Measurements from ENCODE around the gene VSTM1.
"Not testable (repeated sequence)": the region's sequence is repeated elsewhere in the genome, so short reads cannot be mapped to it uniquely, and the experiment has no call there.

Gene VSTM1, protein sequence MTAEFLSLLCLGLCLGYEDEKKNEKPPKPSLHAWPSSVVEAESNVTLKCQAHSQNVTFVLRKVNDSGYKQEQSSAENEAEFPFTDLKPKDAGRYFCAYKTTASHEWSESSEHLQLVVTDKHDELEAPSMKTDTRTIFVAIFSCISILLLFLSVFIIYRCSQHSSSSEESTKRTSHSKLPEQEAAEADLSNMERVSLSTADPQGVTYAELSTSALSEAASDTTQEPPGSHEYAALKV

DNA sequence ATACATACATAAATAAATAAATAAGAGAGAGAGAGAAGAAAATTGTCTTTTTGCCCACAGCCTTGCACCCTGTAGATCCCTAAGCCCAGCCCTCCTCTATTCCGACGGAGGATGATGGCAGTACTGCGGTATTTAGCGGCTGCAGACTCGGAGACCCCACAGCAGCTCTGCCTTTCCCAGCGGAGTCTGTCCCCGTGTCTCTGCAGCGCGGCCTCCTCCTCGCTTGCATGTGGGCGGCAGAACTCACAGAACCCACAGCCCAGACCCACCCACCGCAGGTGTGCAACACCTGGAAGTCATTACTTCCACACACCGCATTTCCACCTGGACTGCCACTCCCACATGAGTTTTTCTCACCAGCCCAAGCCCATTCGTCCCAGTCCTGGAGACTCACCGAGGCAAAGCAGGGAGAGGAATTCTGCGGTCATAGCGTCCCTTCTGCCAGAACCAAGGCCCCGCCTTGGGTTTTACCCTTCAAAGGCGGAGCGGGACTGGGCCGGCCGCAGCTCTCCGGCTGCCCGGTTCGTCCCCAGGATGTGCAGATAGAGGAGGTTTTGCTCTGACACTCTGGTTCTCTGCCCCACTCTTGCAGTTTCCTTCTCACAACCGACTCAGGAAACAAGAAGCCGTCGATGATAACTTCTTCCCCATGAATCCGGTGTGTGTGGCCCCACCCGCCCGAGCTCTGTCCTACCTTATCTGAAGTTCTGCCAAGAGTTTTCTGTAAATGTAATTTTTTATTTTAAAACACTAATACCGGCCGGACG is at the start of gene VSTM1:
Gene VSTM1, minus strand, starts transcription at position 548 of the 767 bp plus-strand sequence. Its CDS starts 120 bp downstream, at position 428.
- no peak for DNase-seq

DNA sequence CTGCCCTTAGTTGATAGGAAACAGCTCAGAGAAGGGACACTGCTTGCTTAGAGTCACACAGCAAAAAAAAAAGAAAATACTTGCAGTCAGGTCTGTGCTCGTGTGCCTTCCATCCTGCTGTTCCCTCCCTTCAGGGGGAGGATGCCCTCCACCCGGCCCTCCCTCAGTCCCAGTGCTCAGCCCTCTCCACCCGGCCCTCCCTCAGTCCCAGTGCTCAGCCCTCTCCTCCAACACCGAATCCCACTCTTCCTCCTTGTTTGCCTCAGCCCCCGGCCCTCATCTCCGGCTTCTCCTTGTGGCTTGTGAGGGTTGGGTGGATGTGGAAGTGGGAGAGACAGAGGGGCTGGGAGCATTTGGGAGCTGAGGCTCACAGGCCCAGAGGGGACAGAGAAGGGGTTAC is 46.0 kb upstream of the VSTM1 start:
- DNase-seq = no peak

DNA sequence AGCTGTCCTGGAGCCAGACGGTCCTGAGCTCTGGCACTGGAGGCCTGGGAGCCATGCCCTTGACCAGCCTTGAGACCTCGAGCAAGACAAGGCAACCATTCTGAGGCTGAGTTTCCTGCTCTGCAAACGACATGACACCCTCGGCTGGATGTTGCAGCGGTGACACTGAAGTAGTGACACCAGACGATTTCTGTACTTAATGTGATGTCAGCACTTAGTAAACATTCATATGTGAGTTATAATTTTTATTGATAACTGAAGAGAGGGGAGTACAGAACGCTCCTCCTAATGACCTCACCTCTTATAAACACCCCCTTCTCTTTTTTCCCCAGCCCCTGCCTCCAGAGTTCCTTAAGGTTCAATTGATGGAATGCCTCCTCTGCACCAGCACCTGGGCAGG is 44.8 kb upstream of the VSTM1 start:
- no peak for DNase-seq

DNA sequence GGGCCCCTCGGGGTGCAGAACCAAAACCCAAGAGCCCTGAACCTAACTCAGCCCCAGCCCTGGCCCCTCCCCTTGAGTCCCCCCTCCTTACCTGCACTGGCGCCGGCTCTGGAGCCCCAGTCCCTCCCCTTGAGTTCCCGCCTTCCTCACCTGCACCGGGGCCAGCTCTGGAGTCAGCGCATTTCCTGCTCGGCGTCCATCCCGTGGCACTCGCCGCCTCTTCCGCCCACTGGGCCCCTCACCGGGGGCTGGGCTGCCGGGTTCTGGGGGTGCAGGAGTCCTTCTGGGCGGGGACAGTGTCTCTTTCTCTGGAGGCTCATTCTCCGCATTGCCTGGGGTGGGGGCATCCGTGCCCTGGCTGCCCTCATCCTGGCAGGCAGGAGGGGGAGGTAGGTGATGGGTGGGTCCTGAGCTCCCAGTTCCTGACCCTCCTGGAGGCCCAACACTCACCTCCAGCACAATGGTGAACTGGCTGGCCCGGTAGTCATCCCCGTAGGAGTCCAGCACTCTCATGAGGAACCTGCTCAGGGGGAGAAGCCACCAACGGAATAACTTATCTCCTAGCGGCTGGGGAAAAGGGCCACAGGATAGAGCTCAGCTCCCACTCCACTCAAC is 44.3 kb upstream of the VSTM1 start:
- DNase-seq = no peak

DNA sequence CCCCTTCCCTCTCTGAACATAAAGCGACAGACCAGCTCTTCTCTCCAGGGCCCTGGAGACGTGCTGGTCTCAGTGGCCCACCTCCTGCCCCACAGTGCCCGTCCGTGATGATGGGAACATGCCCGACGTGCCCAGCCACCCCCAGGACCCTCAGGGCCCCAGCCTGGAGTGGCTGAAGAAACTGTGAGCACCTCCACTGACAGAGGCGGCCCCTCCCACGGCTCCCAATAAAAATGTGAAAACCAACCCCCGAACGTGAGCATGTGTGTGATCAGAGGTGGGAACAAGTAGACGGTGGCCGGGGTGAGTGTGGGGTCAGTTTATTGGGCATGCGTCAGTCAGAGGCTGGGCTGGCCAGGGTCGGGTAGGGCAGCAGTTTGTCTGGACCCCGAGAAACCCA is 43.0 kb upstream of the VSTM1 start:
- DNase-seq = no peak

DNA sequence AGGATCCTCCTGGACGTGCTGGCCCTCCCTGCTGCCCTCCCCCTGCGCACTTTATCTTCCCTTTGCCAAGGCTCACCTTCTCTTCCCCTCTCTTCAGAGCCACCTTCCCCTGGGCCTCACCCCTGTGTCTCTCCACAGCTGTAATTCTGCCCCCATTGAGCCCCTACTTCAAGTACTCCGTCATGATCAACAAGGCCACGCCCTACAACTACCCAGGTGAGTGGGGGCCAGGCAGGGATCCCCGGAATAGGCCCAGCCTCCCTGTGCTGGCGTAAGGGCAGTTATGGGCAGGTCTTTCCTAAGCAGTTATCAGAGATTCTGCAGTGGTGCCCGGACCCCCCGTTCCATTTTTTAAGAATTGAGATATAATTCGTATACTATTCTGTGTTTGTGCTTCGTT is 42.1 kb upstream of the VSTM1 start:
- no peak for DNase-seq

DNA sequence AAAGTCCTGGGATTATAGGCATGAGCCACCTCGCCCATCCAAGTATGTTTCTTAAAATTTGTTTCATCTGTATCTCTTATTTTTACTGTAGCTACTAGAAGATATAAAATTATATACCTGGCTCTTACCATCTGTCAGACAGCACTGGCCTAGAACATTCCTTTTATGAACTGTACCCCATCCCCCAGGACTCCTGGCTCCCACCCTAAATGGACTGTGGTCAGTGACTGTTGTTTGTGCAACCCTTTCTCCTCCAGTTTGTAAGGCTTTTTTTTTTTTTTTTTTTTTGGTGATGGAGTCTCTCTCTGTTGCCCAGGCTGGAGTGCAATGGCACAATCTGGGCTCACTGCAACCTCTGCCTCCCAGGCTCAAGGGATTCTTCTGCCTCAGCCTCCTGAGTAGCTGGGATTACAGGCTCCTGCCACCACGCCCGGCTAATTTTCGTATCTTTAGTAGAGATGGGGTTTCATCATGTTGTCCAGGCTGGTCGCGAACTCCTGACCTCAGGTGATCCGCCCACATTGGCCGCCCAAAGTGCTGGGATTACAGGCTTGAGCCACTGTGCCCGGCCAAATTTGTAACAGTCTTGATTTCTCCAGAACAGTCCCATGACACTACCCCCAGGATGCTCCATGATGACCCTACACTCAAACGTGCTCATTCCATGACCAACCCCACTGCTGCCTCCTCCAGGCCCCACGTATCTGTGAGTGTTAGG is 41.5 kb upstream of the VSTM1 start:
- no peak for DNase-seq

DNA sequence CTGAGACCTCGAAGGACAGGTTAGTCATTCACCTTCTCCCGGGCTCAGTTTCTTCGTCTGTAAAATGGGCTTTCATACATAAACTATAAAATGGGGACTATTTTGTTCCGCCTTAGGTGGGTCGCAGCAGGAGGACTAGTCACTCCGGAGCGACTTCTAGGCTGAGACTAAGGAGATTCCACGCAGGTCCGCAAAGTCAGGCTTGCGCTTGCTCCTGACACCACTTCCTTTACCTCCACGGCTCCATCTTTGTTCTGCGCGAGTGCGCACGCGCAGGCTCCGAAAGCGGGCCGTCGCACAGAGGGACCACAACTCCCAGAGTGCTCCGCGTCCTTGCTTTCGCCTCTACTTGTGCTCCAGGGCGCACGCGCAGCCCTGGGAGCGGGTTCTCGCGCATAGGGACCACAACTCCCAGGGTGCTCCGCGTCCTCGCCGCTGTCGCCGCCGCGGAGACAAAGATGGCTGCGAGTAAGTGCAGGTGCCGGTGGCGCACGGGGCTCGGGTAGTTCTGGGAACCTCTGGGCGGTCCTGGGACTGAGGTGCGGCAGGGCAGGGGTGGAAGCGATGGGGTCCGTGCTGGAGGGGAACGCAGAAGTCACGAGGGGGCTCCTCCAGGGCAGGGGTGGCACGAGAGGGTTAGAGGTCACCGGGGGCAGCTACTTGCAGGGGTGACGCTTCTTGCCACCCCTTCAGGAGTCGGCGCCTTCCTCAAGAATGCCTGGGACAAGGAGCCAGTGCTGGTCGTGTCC is 38.9 kb upstream of the VSTM1 start, which contains the start of gene NDUFA3:
Gene NDUFA3, plus strand, starts transcription at position 435 of the 749 bp plus-strand sequence. Its CDS starts 24 bp downstream, at position 459.
- DNase-seq = peak; percentile 97

DNA sequence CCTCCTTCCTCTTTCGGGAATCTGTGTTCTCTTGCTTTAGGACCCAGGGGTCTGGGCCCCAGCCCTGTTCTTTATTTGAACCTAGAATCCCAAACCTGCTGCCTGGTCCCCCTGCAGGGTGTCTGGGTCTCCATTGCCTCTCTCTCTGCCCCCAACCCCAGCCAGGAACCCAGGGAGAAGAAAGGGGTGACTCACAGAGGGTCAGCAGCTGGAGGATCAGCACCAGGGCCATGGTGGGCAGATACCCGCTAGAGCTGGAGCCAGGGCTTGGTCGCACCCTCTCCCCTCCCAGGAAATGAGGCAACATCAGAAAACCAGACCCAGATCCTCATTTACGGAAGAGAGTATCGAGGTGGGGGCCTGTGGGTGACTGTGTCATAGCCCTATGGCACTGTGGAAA is 36.9 kb upstream of the VSTM1 start, which contains the start of gene OSCAR:
Gene OSCAR, minus strand, starts transcription at position 243 of the 400 bp plus-strand sequence. Its CDS starts 11 bp downstream, at position 232.
- DNase-seq = no peak

DNA sequence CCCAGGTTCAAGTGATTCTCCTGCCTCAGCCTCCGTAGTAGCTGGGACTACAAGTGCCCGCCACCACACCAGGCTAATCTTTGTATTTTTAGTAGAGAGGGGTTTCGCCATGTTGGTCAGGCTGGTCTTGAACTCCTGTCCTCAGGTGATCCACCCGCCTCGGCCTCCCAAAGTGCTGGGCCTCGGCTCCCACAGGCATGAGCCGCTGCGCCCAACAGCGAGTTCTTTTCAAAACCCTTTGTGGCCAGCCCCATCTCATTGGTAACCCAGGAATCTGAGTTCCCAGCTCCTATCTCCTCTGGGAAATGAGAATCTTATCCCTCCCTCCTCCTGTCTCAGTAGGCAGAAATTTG is 36.2 kb upstream of the VSTM1 start:
- not testable (repeated sequence) for DNase-seq

DNA sequence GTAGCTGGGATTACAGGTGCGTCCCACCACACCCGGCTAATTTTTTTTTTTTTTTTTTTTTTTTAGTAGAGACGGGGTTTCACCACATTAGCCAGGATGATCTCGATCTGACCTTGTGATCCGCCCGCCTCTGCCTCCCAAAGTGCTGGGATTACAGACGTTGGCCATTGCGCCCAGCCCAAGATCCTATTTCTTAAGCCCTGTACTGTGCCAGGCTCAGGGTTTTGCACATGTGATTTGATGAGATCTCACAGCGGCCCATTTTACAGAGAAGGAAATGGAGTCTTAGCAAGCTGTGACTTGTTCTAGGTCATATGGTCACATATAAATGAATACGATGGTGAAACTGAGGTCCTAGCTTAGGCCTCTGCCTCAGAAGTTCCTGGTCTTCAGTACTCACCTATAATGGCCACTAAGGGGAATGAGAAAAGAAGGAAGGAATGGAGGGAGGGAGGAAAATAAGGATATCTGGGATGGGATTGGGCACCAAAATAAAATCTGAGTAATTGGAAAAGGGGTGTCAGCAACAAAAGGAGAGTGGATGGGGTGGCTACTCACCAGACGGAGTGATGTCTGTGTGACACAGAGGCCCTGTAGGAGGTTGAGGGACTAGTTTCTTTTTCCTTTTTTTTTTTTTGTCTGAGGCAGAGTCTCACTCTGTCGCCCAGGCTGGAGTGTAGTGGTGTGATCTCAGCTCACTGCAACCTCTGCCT is 35.6 kb upstream of the VSTM1 start:
- DNase-seq = no peak

DNA sequence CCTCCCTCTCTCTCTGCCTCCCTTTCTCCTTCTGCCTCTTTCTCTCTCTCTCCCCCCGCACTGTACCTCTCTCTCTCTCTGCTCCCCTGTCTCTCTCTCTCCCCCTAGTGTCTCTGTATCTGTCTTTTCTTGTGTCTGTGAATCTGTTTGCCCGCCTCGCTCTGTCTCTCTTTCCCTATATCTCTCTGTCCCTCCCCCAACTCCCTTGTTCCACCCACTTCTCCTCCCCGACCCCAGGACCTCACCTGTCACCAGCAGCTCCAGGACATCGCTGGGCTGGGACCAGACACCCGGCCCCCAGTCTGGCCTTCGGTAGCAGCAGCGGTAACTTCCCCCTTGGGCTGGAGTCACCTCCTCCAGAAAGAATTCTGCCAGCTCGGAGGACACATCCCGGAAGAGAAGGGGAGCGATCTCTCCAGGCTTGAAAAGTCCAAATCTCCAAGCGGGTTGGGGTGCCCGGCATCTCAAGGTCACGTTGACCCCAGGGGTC is 33.0 kb upstream of the VSTM1 start:
- no peak for DNase-seq

DNA sequence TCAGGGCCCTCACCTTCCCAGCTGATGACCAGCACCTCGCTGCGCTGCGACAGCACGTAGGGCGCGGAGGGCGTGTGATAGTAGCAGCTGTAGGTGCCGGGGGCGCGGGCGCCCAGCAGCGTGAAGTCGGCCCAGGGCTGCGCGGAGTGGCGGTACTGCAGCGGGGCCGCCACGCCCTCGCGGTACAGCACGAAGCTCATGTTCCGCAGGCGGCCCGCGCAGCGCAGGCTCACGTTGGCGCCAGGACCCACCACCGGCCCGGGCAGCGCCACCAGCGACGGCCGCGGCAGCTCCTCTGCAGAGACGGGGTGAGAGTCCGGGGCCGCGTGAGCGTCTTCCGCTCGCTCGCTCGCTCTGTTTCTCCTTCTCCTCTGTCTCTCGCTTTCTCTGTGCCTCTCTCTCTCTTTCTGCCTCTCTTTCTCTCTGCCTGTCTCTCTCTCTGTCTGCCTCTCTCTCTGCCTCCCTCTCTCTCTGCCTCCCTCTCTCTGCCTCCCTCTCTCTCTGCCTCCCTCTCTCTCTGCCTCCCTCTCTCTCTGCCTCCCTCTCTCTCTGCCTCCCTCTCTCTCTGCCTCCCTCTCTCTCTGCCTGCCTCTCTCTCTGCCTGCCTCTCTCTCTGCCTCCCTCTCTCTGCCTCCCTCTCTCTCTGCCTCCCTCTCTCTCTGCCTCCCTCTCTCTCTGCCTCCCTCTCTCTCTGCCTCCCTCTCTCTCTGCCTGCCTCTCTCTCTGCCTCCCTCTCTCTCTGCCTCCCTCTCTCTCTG is 32.3 kb upstream of the VSTM1 start:
- not testable (repeated sequence) for DNase-seq

DNA sequence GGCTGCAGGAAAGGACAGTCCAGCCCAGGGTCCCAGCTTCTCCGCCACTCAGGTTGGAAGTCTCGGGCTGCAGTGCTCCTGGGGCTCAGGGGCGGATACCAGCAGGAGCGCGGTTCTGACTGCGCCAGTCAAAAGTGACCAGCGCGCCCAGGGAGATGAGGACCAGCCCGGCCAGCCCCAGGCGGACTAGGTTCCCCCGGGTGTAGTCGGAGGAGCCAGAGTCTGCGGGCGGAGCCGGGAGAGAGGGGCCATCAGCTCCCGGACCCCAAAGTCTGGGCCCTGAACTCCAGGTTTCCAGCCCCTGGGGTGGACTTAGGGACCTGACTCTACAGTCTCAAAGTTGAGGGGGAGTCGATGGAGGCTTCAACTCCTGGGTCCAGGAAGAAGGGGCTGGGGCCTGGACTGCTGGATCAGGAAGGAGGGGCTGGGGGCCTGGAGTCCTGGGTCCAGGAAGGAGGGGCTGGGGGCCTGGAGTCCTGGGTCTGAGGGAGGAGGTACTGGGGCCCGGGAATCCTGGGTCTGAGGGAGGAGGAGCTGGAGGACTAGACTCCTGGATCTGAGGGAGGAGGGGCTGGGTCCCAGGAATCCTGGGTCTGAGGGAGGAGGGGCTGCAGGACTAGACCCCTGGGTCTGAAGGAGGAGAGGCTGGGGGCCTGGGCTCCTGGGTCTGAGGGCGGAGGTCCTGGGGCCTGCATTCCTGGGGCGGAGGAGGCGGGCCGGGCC is 31.6 kb upstream of the VSTM1 start:
- no peak for DNase-seq

DNA sequence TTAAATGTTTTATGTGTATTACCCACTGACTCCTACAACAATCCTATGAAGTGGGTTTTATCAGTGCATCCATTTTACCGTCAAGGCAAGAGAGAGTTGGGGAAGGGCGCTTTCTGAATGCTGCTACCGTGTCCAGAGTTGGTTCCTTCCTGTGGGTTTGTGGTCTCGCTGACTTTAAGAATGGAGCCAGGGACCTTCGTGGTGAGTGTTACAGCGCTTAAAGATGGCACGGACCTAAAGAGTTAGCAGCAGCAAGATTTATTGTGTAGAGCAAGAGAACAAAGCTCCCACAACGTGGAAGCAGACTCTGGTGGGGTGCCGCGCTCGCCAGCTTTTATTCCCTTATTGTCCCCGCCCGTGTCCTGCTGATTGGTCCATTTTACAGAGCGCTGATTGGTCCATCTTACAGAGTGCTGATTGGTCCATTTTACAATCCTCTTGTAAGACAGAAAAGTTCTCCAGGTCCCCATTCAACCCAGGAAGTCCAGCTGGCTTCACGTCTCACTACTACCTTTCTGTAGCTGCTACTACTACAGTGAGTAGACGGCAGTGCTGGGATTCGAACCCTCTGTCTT is 30.8 kb upstream of the VSTM1 start:
- no peak for DNase-seq

DNA sequence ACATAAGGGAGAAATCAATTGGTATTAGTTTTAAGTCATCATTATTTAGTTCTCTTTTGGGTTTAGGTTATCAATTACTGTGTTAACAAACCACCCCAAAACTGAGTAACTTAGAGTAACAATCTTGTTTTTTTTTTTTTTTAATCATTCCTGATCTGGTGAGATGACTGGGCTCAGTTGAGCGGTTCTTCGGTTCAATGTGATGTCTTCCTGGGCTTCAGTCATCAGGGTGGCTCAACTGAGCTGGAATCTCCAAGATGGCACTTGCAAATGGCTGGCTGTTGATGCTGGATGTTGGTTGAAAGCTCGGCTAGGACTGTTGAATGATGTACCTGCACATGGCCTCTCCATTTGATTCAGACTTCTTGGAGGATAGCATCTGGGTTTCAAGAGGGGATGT is 20.7 kb upstream of the VSTM1 start:
- no peak for DNase-seq

DNA sequence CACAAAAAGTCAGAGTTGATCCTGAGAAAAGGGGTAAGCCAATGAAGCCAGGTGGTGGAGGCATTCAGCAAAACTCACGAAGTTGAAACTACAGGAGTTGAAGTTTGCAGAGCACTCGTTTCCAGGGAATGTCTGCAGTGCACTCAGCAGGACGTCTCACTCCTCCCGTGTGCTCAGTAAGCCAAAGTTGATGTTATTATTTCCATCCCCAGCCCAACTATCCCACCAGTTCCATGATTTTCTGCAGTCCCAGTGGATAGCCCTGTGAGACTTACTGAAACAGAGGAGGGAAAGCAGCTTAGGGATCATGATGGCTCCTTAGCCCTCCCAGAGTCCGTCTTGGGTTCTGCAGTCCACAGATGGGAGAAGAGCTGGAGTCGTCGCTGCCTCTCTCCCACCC is 17.3 kb upstream of the VSTM1 start, which contains the start of gene TARM1:
Gene TARM1, minus strand, starts transcription at position 334 of the 400 bp plus-strand sequence. Its CDS starts 25 bp downstream, at position 309.
- no peak for DNase-seq

DNA sequence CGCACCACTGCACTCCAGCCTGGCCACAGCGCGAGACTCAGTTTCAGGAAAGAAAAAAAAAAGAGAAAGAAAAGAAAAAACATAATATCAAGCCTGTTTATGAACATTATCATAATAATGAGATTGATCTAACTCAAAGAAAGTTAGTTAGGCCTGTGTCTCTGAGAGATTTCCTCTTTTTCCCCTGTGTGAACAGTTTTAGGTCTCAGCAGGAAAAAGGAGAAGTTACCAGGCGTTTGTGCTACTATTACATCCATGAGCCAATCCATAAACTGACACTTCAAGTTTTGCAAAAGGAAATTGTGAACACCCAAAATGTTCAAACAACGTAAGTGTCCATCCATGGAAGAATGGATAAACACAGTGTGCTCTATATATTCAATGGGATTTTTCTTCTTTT is 13.6 kb upstream of the VSTM1 start:
- no peak for DNase-seq

DNA sequence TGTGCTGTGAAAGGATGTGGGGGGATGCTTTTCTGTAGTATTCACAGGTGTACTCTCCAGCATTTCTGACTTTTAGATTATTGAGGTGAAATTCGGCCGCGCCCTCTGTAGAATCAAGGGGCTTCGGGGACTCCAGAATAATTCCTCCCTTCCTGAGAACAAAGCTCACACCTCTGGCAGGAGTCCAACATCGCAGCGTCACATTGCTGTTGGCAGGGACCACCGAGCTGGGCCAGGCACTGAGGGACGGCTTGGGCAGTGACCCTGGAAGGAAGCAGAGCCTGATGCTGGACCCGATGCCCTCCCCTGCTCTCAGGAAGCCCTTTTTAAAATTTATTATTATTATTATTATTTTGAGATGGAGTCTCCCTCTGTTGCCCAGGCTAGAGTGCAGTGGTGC is 11.2 kb upstream of the VSTM1 start:
- no peak for DNase-seq

DNA sequence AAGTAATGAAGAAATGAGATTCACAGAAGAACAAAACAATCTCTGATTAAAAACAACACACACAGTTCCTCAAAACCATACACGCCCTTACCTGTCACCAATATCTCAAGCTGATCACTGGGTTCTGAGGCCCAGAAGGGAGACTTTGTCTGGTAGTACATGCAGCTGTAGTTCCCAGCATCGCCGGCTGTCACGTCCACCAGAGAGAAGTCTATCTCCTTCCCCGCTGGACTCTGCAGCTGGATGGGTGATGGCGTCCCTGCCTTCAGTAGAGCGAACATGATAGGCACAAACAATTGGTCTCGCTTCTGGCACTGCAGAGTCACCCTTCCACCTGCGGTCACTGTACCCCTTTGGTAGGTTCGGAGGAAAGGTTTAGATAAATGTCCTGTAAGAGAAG is 10.1 kb upstream of the VSTM1 start:
- DNase-seq = no peak
